ENCODE measurements around the gene SCIMP.
"Not testable (repeated sequence)": the region's sequence is repeated elsewhere in the genome, so short reads cannot be mapped to it uniquely, and the experiment has no call there.

The SCIMP gene

GRCh38 chr17:5238333-5238732 is 3.7 kb upstream of the SCIMP start:
- in situ Hi-C loops (cut with MboI; ENCODE audit: low sequenced_read_pairs) = no loop called here

GRCh38 chr17:5237541-5238016 is 2.9 kb upstream of the SCIMP start:
- in situ Hi-C loops (cut with MboI; ENCODE audit: low sequenced_read_pairs) = no loop called here

- in situ Hi-C loops (cut with MboI; ENCODE audit: low sequenced_read_pairs) = no loop called here
Observed at GRCh38 chr17:5236938-5237540, 2.4 kb upstream of the SCIMP start.

GRCh38 chr17:5233492-5233891 is 1.2 kb downstream of the SCIMP start:
- in situ Hi-C loops (cut with MboI; ENCODE audit: low sequenced_read_pairs) = not testable (repeated sequence)

GRCh38 chr17:5226940-5227878 is 7.5 kb downstream of the SCIMP start:
- in situ Hi-C loops (cut with MboI; ENCODE audit: low sequenced_read_pairs) = no loop called here

- in situ Hi-C loops (cut with MboI; ENCODE audit: low sequenced_read_pairs) = no loop called here
Observed at GRCh38 chr17:5225668-5226457, 8.8 kb downstream of the SCIMP start.

GRCh38 chr17:5221912-5222311 is 12.7 kb downstream of the SCIMP start:
- in situ Hi-C loops (cut with MboI; ENCODE audit: low sequenced_read_pairs) = not testable (repeated sequence)

- in situ Hi-C loops (cut with MboI; ENCODE audit: low sequenced_read_pairs) = no loop called here
Observed at GRCh38 chr17:5220074-5220473, 14.6 kb downstream of the SCIMP start.

- in situ Hi-C loops (cut with MboI; ENCODE audit: low sequenced_read_pairs) = no loop called here
Observed at GRCh38 chr17:5219536-5219935, 15.1 kb downstream of the SCIMP start.

GRCh38 chr17:5217562-5217961 is 17.1 kb downstream of the SCIMP start:
- in situ Hi-C loops (cut with MboI; ENCODE audit: low sequenced_read_pairs) = not testable (repeated sequence)

GRCh38 chr17:5211458-5211857 is 23.2 kb downstream of the SCIMP start:
- in situ Hi-C loops (cut with MboI; ENCODE audit: low sequenced_read_pairs) = no loop called here

GRCh38 chr17:5210614-5211252 is 23.9 kb downstream of the SCIMP start:
- in situ Hi-C loops (cut with MboI; ENCODE audit: low sequenced_read_pairs) = no loop called here

- in situ Hi-C loops (cut with MboI; ENCODE audit: low sequenced_read_pairs) = no loop called here
Observed at GRCh38 chr17:5210091-5210490, 24.6 kb downstream of the SCIMP start.

- in situ Hi-C loops (cut with MboI; ENCODE audit: low sequenced_read_pairs) = no loop called here
Observed at GRCh38 chr17:5209396-5209795, 25.3 kb downstream of the SCIMP start.

GRCh38 chr17:5203908-5204294 is 30.8 kb downstream of the SCIMP start:
- in situ Hi-C loops (cut with MboI; ENCODE audit: low sequenced_read_pairs) = no loop called here

GRCh38 chr17:5203178-5203907 is 31.3 kb downstream of the SCIMP start:
- in situ Hi-C loops (cut with MboI; ENCODE audit: low sequenced_read_pairs) = no loop called here

GRCh38 chr17:5201011-5201410 is 33.6 kb downstream of the SCIMP start:
- in situ Hi-C loops (cut with MboI; ENCODE audit: low sequenced_read_pairs) = no loop called here

- in situ Hi-C loops (cut with MboI; ENCODE audit: low sequenced_read_pairs) = no loop called here
Observed at GRCh38 chr17:5200360-5200759, 34.3 kb downstream of the SCIMP start.

- in situ Hi-C loops (cut with MboI; ENCODE audit: low sequenced_read_pairs) = no loop called here
Observed at GRCh38 chr17:5198472-5198871, 36.2 kb downstream of the SCIMP start.

GRCh38 chr17:5194346-5194745 is 40.3 kb downstream of the SCIMP start:
- in situ Hi-C loops (cut with MboI; ENCODE audit: low sequenced_read_pairs) = no loop called here

Data from HL-60/S4 (cell line).